HG02759 (cell line): ENCODE results near the gene MYT1.

ENCODE experiments used
- ATAC-seq: cut with Tn5 transposase; IDR thresholded peaks from one replicate; pipeline ENCODE4 v1.9.1; 2021; ENCODE audit warnings: mild to moderate bottlenecking, moderate library complexity; ENCODE audit not compliant: unreplicated experiment

The MYT1 gene

DNA sequence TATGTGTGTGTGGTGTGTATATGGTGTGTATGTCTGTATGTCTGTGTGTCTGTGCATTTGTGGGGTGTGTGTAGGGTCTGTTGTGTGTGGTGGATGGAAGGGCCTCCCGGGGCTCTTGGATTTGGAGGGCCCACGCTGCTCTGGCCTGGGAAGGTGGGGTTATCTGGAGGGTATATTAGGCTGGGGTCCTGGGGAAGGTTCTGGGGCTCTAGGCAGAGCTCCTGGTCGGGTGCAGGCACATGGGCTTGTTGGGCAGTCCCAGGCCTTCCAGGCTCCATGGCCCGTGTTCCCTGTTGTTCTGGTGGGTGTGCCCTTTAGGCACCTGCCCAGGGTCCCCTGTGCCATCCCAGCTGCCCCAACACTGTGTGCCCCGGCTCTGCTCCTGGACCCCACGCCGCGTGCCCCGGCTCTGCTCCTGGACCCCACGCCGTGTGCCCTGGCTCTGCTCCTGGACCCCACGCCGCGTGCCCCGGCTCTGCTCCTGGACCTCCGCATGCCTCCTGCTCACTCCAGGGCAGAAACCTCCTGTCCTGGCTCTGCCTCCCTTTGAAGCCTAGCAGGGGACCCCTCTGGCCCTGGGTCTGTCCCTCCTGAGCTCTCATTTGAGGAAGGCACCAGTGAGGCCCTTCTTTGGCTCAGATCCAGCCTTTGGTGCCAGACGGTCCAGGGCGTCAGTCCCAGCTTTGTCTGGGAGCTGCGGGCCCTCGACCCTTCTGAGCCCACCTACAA lies 10.2 kb upstream of the MYT1 start:
- no peak for ATAC-seq

DNA sequence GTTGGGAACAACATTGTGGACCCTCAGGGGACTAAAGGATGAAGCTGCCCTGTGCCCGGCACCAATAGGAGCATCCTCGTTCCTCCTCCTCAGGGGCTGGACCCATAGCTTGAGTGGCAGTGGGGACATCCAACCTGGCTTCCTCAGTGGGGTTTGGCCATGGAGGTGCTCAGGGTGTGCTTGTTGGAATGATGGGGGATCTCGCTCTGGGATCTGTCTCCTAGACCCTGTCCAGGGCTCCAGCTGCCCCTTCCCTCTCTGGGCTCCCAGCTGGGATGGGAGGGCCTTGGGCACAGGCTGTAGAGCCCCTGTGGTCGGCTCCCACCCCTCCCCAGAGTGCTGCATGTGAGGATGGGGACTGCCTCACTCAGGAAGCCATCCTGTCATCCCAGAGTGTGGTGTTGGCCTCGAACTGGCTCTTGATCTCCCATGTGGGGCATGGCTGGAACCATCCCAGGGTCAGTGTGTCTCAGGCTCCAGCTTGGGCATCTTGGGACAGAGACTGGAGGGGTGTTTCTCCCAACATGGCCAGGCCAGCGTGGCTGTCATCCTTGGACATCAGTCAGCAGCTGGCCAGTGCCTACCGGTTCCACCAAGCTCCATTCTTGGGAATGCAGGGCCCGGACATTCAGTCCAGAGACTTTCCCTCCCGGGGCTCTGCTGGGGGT lies 9.5 kb upstream of the MYT1 start:
- no peak for ATAC-seq

DNA sequence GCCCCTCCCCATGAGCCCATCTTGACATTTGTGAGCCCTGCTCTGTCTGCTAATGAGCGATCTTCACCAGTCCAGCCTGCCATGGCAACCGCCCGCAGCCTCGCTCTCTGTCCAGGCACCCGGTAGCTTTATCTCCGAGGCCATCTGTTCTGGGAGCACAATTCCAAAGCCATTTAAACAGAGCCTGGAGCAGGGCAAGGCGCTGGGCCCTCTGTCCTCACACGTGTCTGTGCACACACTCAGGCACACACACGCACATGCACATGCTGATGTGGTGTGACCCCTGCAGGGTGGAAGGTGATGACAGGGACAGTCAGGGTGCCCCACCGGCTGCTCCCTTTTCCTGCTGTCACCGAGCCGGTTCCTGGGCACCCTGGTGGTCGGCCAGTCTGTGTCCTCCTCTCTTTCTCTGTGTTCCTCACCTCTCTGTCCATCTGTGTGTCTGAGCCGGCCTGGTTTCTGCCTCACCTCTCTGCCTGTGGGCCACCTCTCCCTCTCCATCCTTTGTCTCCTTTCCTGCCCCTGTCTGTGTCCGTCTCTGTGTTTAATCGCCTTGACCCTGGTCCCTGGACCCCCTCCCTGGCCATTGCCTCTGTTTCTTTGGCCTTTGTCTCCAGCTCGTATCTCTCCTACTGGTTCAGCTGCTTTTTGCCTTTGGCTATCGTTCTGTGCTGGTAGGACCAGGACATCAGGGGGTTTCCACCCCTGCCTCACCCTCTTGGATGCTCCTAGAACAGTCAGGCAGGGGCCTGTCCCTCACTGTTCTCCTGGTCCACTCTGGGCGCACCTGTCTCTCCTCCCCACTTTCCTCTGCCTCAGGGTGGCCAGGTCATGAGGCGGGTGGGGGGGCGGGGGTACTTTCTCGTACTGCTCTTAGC lies 8.8 kb upstream of the MYT1 start:
- no peak for ATAC-seq

DNA sequence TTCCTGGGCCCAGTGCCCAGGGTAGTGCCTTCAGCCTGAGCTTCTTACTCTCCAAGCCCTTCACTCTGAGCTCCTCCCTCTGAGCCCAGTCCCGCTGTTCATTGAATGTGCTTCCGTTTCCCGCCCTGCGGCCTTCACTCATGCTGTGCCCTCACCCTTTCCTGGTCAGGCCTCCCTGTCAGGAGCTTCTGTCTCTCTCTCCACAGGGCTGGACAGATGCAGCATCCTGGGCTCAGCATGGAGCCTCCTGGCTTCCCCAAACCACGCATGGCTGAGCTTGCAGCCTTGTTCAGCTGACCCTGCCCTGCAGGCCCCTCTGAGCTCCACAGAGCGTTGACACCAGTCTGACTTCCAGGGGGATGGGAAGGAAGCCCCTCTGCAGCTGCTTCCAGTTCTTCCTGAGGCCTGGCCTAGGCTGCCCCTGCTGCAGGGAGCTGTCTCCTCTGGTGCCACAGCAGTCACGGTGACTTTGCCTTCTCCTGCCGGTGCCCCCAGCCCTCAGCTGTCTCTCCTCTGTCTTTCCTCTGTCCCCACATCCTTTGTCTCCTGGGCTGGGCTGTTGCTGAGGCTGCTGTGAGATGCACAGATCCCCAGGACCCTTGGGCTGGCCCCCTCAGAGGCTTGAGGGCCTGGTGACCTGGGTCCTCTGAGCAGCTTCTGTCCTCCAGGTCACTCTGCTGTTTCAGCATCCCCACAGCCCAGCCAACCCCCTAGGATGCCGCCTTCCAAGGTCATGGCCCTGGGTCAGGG lies 7.9 kb upstream of the MYT1 start:
- ATAC-seq = no peak

DNA sequence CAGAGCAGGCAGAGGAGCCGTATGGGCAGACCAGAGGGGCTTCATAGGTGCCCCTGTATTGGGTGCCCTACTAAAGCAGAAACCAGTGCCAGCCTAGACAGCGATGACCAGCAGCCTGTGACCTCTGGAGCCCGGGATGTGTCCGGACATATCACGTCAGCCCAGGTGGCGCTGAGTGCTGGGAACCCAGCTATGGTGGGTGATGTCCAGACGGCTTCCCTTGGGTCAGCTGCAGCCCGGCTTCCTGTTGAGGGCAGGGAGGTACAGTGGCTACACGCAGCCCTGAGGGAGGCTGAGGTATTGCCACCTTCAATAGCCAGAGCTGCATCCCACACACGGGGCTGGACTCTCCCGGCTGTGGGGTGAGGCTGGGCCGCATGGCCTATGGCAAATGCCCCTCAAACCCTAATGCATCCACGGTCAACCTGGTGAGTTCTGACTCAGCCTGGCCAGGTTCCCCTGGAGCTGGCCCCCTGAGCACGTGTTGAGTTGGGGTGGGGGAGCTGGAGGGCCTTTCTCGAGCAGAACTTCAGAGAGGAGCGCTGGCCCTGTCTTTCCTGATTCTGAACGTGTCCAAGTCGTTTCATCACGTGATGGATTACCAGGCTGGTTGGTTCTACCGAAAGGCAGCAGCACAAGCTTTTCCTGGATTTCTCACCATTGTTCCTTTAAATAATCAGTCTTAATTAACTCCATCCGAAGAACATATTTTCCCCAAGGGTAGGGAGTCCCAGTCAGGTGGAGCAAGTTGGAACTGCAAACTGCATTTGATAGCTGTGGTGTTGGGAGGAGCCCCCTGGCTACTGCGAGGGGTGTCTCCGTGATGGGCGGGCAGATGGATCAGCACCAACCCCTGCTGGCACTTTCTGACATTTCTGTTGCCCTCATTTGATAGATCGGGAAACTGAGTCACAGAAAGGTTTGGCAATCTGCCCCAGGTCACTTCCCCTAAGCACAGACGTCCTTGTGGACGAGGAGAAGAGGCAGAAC lies 7.1 kb upstream of the MYT1 start:
- no peak for ATAC-seq

DNA sequence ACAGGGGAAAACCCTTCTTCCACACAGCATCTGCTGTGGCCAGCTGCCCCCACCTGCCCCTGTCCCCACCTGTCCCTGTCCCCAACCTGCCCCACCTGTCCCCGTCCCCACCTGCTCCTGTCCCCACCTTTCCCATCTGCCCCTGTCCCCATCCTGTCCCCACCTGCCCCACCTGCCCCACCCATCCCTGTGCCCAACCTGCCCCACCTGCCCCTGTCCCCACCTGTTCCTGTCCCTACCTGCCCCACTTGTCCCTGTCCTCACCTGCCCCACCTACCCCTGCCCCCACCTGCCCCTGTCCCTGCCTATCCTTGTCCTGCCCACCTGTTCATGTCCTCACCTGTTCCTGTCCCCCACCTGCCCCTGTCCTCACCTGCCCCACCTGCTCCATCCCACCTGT lies 6.4 kb upstream of the MYT1 start:
- ATAC-seq = no peak

DNA sequence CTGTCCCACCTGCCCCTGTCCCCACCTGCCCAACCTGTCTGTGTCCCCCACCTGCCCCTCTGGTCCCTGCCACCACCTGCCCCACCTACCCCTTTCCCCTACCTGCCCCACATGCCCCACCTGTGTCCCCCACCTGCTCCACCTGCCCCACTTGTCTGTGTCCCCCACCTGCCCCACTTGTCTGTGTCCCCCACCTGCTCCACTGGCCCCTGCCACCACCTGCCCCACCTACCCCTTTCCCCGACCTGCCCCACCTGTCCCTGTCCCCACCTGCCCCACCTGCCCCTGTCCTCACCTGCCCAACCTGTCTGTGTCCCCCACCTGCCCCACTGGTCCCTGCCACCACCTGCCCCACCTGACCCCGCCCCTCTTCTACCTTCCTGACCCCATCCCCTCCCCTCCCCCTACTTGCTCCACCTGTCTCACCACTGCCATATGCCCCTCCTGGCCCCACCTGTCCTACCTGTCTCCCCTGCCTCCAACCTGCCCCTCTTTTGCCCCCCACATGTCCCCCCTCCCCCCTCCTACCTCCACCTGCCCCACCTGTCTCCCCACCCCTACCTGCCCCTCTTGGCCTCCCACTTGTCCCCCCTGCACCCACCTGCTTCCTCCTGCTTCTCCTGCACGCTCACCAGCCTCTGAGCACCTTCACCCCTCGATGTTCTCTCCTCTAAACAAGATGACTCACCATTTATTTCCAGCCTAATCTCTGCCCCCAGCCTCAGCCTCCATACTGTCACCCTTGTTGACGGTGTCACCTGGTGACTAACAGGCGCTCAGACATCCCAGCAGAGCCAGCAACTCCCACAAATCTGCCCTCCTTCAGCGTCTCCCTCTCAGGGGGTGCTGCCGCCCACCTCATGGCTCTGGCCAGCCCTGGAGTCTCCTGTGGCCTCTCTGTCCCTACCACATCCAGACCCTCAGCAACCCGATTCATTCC lies 5.6 kb upstream of the MYT1 start:
- no peak for ATAC-seq

DNA sequence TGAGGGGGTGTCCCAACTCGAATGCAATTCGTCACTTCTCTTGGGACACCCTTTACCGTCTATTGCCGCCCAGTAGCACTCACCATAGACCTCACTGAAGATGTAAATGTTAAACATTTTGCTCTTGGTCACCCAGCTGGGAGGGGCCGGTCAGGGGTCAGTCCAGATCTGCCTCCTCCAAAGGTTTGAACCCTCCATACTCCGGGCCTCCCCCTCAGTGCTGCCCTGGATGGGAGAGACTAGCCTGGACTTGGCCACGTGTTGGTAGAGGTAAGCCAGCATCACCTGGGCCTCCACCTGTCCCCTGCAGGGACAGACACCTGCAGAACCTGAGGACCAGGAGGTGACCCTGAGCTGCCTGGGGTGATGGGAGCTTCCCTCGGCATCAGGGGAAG lies 5.0 kb upstream of the MYT1 start:
- ATAC-seq = no peak

DNA sequence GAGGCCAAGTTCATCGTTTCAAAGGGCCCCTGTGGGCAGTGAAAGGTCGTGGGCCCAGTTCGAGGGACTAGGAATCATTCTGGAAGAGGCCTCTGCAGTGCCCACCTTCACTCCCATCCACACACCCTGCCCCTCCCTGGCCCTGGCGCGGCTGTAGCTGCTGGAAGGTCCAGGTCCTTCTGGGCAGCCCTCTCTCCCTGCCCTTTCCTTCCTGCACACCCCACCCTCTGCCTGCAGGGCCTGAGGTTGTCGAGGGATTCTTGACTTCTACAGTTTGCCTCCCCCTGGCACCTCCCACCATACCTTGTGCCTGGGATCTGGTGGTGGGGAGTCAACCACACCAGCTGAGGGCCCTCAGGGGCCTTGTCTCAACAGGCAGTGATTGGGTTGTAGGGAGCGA lies 4.5 kb upstream of the MYT1 start:
- no peak for ATAC-seq

DNA sequence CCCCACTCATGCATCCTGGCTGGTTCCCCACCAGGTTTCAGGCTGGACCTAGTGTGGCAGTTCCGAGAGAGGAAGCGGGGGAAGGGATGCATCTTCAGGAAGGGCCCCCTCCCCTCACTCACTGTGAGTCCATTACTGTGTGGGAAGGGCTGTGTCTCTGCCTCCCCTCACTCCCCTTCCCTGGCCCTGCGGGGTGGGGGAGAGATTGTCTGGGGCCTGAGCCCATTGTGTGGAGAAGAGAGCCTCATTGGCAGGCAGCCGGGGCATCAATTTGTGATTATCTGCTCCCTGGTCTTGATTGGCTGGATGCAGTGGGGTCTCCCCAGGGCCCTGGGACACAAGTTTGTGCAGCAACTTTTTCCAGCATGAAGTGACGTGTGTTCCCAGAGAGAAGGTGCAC lies 4.1 kb upstream of the MYT1 start:
- no peak for ATAC-seq

DNA sequence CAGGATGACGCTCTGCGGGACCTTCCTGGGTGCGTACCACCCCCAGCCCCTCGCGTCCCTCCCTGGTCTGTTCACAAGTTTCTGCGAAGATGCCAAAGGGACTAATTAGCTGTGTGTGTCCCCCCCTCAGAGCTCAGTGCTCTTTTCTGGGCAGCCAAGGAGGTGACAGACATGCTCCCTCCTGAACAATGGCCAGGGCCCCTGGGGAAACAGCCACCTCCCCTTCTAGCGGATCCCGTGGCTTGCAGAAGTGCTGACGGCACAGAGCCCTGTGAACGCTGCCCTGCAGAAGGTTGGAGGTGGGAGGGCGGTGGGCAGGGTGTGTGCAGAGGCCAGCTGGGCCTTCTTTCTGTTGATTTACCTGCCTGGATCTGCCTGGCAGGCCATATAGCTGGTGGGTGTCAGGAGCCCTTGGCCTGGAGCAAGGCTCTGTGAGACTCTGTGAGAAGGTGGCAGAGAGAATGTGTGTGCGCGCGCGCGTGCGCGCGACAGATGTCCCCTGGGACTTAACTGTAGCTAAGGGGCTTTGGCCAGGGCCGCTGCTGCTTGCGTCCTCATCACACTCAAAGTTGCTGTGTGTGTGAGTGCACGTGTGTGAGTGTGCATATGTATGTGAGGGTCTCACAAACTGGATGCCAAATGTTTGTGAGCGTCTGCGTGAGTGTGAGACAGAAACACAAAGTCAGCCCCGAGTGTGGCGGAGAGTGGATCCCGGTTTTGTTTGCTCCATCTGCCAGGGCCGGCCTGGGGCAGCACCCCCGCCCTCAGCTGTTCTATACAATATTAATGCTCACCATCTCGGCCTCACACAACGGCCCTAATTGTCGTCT lies 3.5 kb upstream of the MYT1 start:
- no peak for ATAC-seq

DNA sequence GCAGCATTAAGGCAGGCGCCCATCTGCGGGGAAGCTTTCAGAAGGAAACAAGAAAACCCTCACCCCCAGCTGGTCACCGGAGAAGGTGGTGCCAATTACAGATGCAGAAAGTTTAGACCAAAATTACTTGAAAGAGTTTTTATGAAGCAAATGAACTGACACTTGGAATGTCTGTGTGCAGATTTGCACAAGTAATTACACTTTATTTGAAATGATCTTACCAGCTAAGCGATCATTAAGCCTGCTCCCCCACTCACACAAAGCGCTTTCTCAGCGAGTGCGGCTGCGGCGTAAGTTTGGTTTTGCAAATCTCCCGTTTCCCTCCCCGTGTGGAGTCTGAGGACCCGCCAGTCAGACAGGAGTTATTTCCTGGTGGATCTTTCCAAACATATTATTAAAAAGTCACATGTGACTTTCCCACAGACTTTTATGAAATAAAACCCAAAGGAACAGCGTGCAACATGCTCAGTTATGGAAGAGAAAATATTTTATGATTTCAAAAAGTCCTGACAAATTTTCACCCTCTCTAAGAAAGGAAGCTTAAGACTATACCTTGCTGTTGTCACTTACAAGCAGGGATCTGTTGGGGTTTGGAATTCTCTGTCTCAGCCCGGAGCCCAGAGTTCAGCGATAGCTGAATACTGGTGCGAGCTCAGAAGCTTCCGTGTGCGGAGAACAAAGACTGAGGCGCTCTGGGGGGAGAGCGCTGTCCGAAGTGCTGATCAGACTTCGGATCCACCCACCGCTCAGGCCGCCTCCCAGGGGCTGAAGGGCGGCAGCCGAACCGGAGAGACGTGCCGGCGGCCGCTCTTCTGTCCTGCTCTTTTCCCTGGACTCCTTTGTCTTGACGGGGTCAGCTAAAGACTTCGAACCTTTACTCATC lies 2.7 kb upstream of the MYT1 start:
- no peak for ATAC-seq

DNA sequence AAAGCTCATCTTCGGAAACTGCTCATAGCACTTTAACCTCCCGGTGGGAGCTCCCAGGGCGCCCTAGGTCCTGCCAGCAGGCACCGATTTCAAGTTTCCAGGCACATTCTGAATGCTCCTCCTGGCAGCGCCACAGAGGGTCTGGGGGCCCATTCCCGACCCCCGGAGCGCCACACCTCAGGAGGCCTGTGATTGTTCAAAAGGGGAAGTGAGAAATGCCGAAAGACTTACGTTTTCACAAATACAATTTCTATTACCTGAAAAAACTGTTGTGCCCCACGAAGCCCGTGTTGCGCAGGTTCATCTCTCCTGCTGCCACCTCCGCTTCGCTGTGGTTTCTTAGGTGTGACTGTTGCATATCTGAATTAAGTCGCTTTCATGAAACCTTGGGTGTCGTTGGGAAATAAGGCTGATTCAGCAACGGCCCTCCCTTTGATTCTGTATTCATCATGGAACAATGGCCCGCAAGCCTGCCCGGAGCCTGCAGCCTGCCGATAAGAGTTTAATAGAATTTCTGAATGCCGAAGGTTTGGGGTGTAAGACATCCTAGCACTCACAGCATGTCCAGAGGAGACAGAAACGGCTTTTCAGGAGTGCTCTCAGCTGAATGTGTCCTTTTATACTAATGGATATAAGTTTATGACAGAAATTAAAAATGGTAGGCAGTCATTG lies 1.9 kb upstream of the MYT1 start:
- ATAC-seq = no peak

DNA sequence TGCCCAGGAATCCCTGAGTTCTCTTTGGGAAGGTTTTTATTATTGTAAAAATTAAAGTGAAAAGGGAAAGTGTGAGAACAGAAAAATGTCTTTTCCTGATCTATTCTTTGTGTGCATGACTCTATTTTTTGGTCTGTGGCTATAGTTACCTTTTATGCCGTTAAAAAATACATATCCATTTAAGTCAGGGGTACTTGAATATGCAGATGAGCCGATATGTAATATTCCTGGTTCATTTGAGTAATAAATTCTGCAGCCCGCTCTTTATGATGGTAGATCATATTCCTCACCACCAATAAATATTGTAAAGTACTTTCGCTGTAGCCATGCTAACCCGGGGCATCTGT lies 503 bp upstream of the MYT1 start:
- no peak for ATAC-seq

DNA sequence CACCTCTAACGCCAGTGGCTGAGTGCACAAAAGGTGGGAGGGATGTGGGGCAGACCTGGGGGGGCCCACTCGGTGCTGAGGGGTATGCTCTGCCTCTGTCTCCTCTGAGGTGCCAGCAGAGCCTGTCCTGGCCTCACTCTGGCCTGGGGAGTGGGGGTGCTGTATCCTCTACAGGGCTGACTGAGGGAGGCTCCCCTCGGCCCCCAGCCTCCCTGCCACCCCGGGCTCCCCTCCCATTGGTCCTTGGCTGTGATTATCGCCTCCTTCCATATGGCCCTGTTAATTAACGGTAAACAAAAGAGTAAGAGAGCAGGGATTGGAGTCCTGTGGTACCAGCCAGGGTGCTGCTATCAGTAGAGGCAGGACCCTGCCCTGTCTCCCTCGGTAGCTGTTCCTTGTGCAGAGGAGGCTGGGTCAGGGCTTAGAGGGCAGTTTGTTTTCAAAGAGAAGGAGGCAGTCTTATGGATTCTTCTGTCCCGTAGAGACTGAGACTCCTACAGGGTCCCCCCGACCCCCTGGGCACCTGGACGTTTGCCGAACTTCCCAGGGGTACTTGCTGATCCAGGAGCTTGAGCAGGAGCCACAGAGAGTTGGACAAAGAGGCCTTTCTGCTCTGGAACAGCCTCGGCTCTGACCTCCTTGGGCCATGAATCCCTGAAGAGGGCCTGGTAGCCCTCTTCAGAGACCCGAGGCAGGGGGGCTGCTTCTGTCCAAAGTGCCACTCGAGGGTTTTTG lies 1.8 kb downstream of the MYT1 start:
- ATAC-seq = no peak
